ENCODE data around the gene SOSTDC1. TPM values are rescaled to one million over a fixed set of nuclear protein-coding genes. Genes with fewer than 3 reads are reported as not detected.

The SOSTDC1 gene
- polyA plus RNA-seq, 1 donor from 2014 or later: 0.52 TPM

GRCh38 chr7:16462431-16462889 lies 3.1 kb downstream of the SOSTDC1 start:
- H3K9ac ChIP-seq (ENCODE audit: low read length): no peak overlapping the region
- H3K4me2 ChIP-seq (ENCODE audit: low read length): no peak overlapping the region
- TF ChIP-seq EZH2 (IDR thresholded peaks at IDR 0.05; ENCODE audit: borderline replicate concordance, insufficient read depth, low read length, poor library complexity, severe bottlenecking): no peak
- TF ChIP-seq MXI1 (conservative IDR thresholded peaks at IDR 0.05; ENCODE audit: poor library complexity, severe bottlenecking): no peak
- TF ChIP-seq TAF1 (IDR thresholded peaks at IDR 0.05; ENCODE audit: low read depth): no peak
- TF ChIP-seq POLR2AphosphoS5 (IDR thresholded peaks at IDR 0.05): no peak
- TF ChIP-seq RAD21 (conservative IDR thresholded peaks at IDR 0.05): no peak
- no peak for TF ChIP-seq SMC3 (conservative IDR thresholded peaks at IDR 0.05; ENCODE audit: poor library complexity)
- no peak for TF ChIP-seq REST (IDR thresholded peaks at IDR 0.05; ENCODE audit: borderline replicate concordance)
- TF ChIP-seq CTCF (IDR thresholded peaks at IDR 0.05; ENCODE audit: poor library complexity, severe bottlenecking): no peak
- TF ChIP-seq EP300 (conservative IDR thresholded peaks at IDR 0.05; ENCODE audit: poor library complexity, severe bottlenecking): no peak
- H3K36me3 ChIP-seq (ENCODE audit: insufficient read depth, low read length): no peaks in the 10 kb centered on the region
- H3K27ac ChIP-seq (ENCODE audit: low read length): no peak overlapping the region
- H4K20me1 ChIP-seq (ENCODE audit: insufficient read depth): no peaks in the 10 kb centered on the region
- peaks cover 3% of the 10 kb centered on the region for H3F3A ChIP-seq (ENCODE audit: insufficient read depth, low read length, poor library complexity, severe bottlenecking)
- H3K9me2 ChIP-seq (ENCODE audit: insufficient read depth, low read length): no peaks in the 10 kb centered on the region
- H3K9me3 ChIP-seq (ENCODE audit: low read length): no peaks in the 10 kb centered on the region
- no peak overlapping the region for H3K4me3 ChIP-seq (ENCODE audit: low read length)
- no peaks in the 10 kb centered on the region for H3K79me2 ChIP-seq (replicated peaks; ENCODE audit: insufficient read depth, low read length)
- H2AFZ ChIP-seq (ENCODE audit: low read depth, low read length): no peak overlapping the region
- no peaks in the 10 kb centered on the region for H3K27me3 ChIP-seq (ENCODE audit: insufficient read depth, low read depth, low read length)

- Histone ChIP-seq H3K27me3 (ENCODE audit: insufficient read depth, low read depth, low read length) (no peaks in the 10 kb centered on the region), H3K9me2 (ENCODE audit: insufficient read depth, low read length) (no peaks in the 10 kb centered on the region)
Measured at GRCh38 chr7:16460789-16461493, 4.6 kb downstream of the SOSTDC1 start.

More at GRCh38 chr7:16460789-16461493, 4.6 kb downstream of the SOSTDC1 start:
- H4K20me1 ChIP-seq (ENCODE audit: insufficient read depth): no peaks in the 10 kb centered on the region
- no peaks in the 10 kb centered on the region for H3K36me3 ChIP-seq (ENCODE audit: insufficient read depth, low read length)
- TF ChIP-seq MXI1 (conservative IDR thresholded peaks at IDR 0.05; ENCODE audit: poor library complexity, severe bottlenecking) (no peak), TAF1 (IDR thresholded peaks at IDR 0.05; ENCODE audit: low read depth) (no peak), EP300 (conservative IDR thresholded peaks at IDR 0.05; ENCODE audit: poor library complexity, severe bottlenecking) (no peak), EZH2 (IDR thresholded peaks at IDR 0.05; ENCODE audit: borderline replicate concordance, insufficient read depth, low read length, poor library complexity, severe bottlenecking) (no peak), SMC3 (conservative IDR thresholded peaks at IDR 0.05; ENCODE audit: poor library complexity) (no peak), POLR2AphosphoS5 (IDR thresholded peaks at IDR 0.05) (no peak), RAD21 (conservative IDR thresholded peaks at IDR 0.05) (no peak), CTCF (IDR thresholded peaks at IDR 0.05; ENCODE audit: poor library complexity, severe bottlenecking) (no peak), REST (IDR thresholded peaks at IDR 0.05; ENCODE audit: borderline replicate concordance) (no peak)
- H2AFZ ChIP-seq (ENCODE audit: low read depth, low read length): no peak overlapping the region
- no peaks in the 10 kb centered on the region for H3K79me2 ChIP-seq (replicated peaks; ENCODE audit: insufficient read depth, low read length)
- no peaks in the 10 kb centered on the region for H3K9me3 ChIP-seq (ENCODE audit: low read length)
- no peak overlapping the region for H3K9ac ChIP-seq (ENCODE audit: low read length)
- peaks cover 3% of the 10 kb centered on the region for H3F3A ChIP-seq (ENCODE audit: insufficient read depth, low read length, poor library complexity, severe bottlenecking)
- H3K4me3 ChIP-seq (ENCODE audit: low read length): no peak overlapping the region
- H3K27ac ChIP-seq (ENCODE audit: low read length): no peak overlapping the region
- no peak overlapping the region for H3K4me2 ChIP-seq (ENCODE audit: low read length)
